HG03025 (cell line): Measurements from ENCODE around the gene CCDC7.
"Not testable (repeated sequence)": the region's sequence is repeated elsewhere in the genome, so short reads cannot be mapped to it uniquely, and the experiment has no call there.

Experiments used
- ATAC-seq: cut with Tn5 transposase; IDR thresholded peaks from one replicate; pipeline ENCODE4 v1.9.1; 2021; ENCODE audit warnings: mild to moderate bottlenecking, moderate library complexity; ENCODE audit not compliant: unreplicated experiment, low FRiP score

Gene CCDC7

DNA sequence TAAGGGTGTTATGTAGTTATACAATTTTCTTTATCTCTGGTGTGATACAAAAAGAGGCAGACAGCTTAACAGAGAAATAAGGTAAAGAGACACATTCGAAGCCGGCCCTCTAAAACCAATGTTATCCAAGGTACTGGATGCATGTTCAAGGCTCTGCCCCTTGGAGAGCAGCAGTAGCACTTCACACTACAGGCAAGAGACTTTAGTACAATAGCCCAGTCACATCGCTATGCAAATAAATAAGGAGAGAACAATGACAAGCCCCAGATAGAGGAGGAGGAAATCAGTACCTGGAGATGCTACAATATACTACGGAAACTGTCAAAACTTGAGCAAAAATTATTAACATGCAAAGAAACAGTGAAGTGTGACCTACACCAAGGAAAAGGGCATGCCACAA, 401.0 kb downstream of the CCDC7 start:
- ATAC-seq: no peak

GRCh38 chr10:32851301-32851700, 405.4 kb downstream of the CCDC7 start:
- ATAC-seq: no peak

- no peak for ATAC-seq
Measured at GRCh38 chr10:32854435-32854834, 408.5 kb downstream of the CCDC7 start.

DNA sequence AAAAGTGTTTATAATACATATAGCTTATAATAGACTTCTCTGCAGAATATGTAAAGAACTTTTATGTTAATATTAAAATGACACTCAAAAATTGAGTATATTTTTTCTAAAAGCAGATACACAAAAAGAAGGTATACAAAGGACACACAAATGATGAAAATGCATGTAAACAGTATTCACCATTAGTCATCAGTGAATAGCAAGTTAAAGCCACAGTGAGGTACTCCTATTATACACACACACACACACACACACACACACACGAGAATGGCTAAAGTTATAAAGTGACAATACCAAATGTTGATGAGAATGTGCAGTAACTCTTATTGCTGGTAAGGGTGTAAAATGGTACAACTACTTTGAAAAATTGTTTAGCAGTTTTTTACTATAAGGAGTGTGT, 419.2 kb downstream of the CCDC7 start:
- no peak for ATAC-seq

- no peak for ATAC-seq
Measured at GRCh38 chr10:32877915-32878314, 432.0 kb downstream of the CCDC7 start.

DNA sequence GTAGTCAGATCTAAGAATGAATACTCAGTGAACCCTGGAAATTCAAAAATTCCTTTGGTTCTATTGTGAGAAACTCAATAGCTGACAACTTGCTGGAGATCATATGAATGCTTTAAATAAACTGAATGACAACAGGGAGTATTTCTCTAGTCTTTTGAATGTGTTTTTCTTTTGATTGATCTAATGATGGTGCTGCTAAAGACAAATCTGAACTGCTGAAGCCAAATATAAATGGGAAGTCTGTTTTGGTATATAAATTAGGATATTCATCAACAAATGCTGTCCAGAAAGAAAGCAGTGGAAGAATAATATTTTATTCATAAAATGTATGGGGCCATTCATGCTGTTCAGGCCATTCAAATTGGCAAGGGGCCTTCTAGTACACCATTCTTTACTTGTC, 432.7 kb downstream of the CCDC7 start:
- no peak for ATAC-seq

DNA sequence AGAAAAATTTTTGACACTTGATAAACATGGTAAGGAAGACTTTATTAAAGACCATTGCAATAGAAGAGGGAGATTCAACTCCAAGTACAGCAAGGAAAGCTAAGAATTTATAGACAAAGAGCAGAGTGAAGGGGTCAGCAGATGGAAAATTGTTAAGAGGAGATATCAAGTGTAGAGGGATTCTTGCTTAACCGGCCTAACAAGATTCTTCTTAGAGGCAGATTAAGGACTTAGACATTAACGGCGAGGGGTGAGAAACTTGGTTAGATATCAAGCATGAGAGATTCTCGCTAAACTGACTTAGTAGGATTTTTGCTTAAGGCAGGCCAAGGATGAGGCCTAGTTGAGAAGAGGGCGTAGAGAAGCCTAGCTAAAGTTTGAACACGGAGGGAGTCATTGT, 436.1 kb downstream of the CCDC7 start:
- no peak for ATAC-seq

GRCh38 chr10:32887481-32887880, 441.5 kb downstream of the CCDC7 start:
- no peak for ATAC-seq

DNA sequence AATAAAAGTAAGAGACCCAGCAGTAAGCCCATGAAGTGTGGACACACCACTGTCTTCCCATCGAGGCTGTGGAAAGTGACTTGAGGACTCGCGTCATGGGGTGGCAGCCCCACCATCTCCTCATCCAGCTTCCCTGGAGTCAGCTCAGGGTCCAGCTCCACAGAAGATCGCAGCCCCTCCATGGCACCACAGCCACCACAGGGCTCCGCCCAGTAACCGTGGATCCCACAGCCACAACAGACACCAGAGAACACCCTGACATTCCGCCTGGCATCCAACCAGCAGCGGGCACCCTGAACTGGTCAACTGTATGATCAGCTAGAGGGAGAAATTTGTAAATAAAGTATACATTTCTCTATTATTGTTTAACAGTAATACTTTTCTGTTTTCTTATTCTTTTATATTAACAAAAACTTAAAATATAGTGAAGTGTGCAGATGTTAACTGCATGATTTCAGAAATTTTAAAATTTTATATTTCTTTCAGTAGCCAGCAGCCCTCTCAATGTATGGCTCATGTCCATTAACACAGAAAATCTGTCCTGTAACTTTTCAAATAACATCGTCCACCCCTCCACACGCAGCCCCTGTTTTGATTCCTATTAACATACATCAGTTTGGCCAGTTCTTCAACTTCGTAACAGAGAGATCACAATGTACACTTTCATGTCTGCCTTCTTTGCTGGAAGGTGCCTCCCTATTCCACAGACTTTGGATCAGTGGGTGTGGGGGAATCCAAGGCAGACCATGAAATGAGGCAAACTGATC, 442.4 kb downstream of the CCDC7 start:
- no peak for ATAC-seq

- ATAC-seq: no peak
Measured at GRCh38 chr10:32889631-32890212, 443.8 kb downstream of the CCDC7 start.

DNA sequence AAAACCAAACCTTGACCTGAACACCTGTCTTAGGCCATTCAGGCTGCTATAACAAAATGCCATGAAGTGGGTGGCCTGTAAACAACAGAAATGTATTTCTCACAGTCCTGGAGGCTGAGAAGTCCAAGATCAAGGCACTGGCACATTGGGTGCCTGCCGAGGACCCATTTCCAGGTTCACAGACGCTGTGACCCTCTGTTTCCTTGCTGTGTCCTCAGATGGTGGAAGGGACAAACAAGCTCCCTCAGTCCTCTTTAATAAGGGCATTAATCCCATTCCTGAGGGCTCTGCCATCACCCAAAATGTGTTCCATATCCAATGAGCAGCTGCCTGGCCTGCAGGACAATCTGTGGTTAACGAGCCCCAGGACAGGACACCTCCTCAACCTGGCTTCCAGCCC, 444.5 kb downstream of the CCDC7 start:
- ATAC-seq: no peak

GRCh38 chr10:32891261-32891660, 445.3 kb downstream of the CCDC7 start:
- no peak for ATAC-seq

DNA sequence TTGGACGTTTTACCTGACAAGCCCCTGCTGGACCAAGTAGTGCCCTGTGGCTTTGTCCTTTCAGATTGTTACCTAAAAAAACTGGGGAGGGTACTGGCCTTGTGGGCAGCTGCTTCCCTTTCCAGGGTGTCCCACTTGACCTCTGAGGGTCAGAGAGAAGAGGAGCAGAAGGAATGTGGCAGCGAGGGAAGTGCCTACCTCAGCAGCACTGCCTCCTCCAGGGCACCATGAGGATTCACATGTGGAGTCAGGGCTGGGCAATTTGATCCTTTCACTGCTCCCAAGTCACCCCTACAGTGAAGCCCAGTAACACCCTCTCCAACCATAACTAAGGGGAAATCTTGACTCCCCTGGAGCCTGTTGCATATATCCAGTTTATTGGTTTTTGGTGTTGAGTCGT, 447.5 kb downstream of the CCDC7 start:
- no peak for ATAC-seq

DNA sequence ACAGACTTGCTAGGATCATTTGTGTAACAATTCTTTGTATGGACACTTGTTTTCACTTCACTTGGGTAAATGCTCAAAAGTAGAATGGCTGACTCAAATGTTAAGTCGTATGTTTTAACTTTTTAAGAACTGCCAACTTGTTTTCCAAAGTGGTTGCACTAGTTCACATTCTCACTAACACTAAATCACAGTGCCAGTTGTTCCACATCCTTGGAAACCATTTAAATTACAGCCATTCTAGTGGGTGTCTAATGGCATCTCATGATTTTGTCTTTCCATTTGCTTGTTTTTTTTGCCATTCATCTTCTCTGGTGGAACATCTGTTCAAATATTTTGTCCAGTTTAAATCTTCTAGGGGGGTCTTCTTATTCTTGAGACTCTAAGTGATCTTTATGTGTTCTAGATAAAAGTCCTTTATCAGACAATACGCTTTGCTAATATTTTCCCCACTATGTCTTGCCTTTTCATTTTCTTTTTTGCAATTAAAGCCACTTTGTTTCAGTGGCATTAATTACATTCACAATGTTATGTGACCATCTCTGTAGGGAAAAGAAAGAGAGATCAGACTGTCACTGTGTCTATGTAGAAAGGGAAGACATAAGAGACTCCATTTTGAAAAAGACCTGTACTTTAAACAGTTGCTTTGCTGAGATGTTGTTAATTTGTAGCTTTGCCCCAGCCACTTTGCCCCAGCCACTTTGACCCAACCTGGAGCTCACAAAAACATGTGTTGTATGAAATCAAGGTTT, 448.1 kb downstream of the CCDC7 start:
- no peak for ATAC-seq

DNA sequence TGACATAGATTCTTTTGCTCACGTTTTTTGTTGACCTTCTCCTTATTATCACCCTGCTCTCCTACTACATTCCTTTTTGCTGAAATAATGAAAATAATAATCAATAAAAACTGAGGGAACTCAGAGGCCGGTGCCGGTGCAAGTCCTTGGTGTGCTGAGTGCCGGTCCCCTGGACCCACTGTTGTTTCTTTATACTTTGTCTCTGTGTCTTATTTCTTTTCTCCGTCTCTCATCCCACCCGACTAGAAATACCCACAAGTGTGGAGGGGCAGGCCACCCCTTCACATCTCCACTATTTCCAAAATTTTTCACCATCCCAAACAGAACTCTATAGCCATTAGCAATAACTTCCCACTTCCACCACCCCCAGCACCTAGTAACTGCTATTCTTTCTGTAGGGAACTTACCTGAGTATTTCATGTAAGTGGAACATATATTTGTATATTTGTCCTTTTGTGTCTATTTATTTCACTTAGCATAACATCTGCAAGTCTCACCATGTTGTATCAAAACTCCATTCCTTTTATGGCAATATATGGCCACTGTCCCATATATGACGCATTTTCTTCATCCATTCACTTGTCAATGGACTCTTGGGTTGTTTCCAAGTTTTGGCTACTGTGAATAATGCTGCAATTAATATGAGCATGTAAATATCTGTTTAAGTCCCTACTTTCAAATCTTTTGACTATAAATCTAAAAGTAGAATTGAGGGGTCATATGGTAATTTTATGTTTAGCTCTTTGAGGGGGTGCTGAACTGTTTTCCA, 449.4 kb downstream of the CCDC7 start:
- ATAC-seq: not testable (repeated sequence)

GRCh38 chr10:32901815-32902214, 455.9 kb downstream of the CCDC7 start:
- ATAC-seq: no peak

- ATAC-seq: no peak
Measured at GRCh38 chr10:32905466-32905865, 459.5 kb downstream of the CCDC7 start.

GRCh38 chr10:32906595-32906994, 460.7 kb downstream of the CCDC7 start:
- no peak for ATAC-seq

DNA sequence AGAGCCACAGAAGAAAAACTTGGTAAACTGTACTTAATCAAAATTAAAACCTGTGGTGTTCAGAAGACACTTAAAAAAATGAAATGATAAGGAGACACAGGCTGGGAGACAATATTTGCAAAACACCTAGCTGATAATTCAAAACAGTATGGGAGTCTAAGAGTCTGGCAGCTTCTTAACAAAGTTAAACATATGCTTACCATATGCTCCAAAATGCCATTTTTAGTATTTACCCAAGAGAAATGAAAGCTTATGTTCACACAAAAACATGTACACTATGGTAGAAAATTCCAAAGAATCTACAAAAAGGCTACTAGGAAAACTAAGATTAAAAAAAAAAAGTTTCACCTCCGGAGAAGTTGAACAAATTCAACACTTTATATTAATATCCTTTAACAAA, 463.5 kb downstream of the CCDC7 start:
- ATAC-seq: no peak

GRCh38 chr10:32909970-32910369, 464.0 kb downstream of the CCDC7 start:
- ATAC-seq: not testable (repeated sequence)
